GM19240 (cell line): ENCODE measurements around the gene ESRP2.
A peak's percentile ranks its signal among the peaks of the same experiment; 100 is the strongest.

Experiments
- DNase-seq: peaks from one replicate; pipeline ENCODE4 v3.0.0; 2011; ENCODE audit warnings: low spot score; ENCODE audit not compliant: insufficient read length

The ESRP2 gene

GRCh38 chr16:68235887-68236136, at the start of gene ESRP2:
TSS of gene ESRP2 (minus strand) at chr16:68236127. CDS start at chr16:68236045, 82 bp downstream.
- DNase-seq, result no peak

- no peak for DNase-seq
Measured at GRCh38 chr16:68285683-68286082, 49.8 kb upstream of the ESRP2 start.

- no peak for DNase-seq
Measured at GRCh38 chr16:68284847-68285246, 48.9 kb upstream of the ESRP2 start.

GRCh38 chr16:68283801-68284598, 48.1 kb upstream of the ESRP2 start:
- no peak for DNase-seq

GRCh38 chr16:68283346-68283745, 47.4 kb upstream of the ESRP2 start:
- DNase-seq, result no peak

- DNase-seq, result no peak
Measured at GRCh38 chr16:68282064-68282452, 46.1 kb upstream of the ESRP2 start.

- DNase-seq, result no peak
Measured at GRCh38 chr16:68281368-68282063, 45.6 kb upstream of the ESRP2 start.

- no peak for DNase-seq
Measured at GRCh38 chr16:68279726-68280558, 44.0 kb upstream of the ESRP2 start.

GRCh38 chr16:68276223-68276622, 40.3 kb upstream of the ESRP2 start:
- no peak for DNase-seq

- DNase-seq, result peak; percentile 61
Measured at GRCh38 chr16:68275611-68276191, 39.8 kb upstream of the ESRP2 start.

GRCh38 chr16:68274441-68274840, 38.5 kb upstream of the ESRP2 start:
- DNase-seq, result no peak

GRCh38 chr16:68273896-68274295, 38.0 kb upstream of the ESRP2 start:
- no peak for DNase-seq

- no peak for DNase-seq
Measured at GRCh38 chr16:68273459-68273858, 37.5 kb upstream of the ESRP2 start.

- DNase-seq, result no peak
Measured at GRCh38 chr16:68272507-68273209, 36.7 kb upstream of the ESRP2 start.

- DNase-seq, result no peak
Measured at GRCh38 chr16:68270353-68270752, 34.4 kb upstream of the ESRP2 start.

- DNase-seq, result no peak
Measured at GRCh38 chr16:68269793-68270192, 33.9 kb upstream of the ESRP2 start.

GRCh38 chr16:68267612-68268405, 31.9 kb upstream of the ESRP2 start:
- no peak for DNase-seq

- DNase-seq, result no peak
Measured at GRCh38 chr16:68265078-68265920, 29.4 kb upstream of the ESRP2 start.
